ENCODE measurements around the gene NCBP2.
"Not testable (repeated sequence)": the region's sequence is repeated elsewhere in the genome, so short reads cannot be mapped to it uniquely, and the experiment has no call there.

NCBP2 gene

DNA sequence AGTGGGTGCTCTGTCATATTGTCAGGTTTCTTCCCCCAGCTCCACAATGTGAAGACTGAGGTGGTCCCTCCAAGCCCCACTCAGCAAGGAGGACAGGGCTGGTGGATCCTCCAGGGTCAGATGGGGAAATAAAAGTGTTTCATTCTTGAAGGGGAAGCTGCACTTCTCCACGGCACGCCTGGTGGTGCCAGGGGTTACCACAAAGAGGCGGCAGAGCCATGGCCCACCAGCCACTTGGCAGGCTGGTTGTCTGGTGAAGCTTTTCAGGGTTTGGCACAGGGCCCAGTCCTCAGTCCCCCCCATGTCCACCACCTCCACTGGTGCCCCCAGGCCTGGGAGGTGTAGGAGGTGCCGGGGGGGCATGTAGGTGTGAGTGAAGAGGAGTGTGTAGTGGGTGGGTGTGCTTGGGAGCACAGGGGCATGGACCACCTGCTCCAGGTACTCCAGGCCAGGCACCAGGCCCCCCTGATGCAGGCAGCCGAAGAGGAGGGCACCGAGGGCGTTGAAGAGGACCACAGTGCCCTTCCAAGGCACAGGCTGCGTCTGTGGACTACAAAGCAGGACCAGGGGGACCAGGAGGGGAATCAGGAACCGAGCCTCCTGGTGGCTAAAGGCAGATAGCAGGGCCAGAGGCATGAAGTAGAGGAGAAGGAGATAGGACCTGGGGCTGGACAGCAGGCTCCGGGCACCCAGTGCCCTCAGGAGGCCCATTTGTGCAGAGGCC, 5.0 kb upstream of the NCBP2 start:
- in situ Hi-C loops (cut with HindIII; ENCODE audit: low pct_unique_long_range_greater_than_20kb, low sequenced_read_pairs), result no loop called here

DNA sequence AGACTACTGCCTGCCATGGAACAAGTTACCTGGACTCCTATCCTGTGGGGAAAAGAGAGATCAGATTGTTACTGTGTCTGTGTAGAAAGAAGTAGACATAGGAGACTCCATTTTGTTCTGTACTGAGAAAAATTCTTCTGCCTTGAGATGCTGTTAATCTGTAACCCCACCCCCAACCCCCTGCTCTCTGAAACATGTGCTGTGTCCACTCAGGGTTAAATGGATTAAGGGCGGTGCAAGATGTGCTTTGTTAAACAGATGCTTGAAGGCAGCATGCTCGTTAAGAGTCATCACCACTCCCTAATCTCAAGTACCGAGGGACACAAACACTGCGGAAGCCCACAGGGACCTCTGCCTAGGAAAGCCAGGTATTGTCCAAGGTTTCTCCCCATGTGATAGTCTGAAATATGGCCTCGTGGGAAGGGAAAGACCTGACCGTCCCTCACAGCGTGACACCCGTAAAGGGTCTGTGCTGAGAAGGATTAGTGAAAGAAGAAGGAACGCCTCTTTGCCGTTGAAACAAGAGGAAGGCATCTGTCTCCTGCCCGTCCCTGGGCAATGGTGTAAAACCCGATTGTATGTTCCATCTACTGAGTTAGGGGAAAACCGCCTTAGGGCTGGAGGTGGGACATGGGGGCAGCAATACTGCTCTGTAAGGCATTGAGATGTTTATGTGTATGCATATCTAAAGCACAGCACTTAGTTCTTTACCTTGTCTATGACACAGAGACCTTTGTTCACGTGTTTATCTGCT, 1.9 kb upstream of the NCBP2 start:
- DNase-seq (ENCODE audit: low read depth in 1 of 2, low spot score in 1 of 2); in situ Hi-C loops (cut with HindIII; ENCODE audit: low pct_unique_long_range_greater_than_20kb, low sequenced_read_pairs): not testable (repeated sequence)

More for the DNA sequence above, 5.0 kb upstream of the NCBP2 start:
- DNase-seq (ENCODE audit: low read depth in 1 of 2, low spot score in 1 of 2), result peak; percentile 30 to 46
- no peak for TF ChIP-seq JUND (IDR thresholded peaks at IDR 0.05; ENCODE audit: low read depth)

DNA sequence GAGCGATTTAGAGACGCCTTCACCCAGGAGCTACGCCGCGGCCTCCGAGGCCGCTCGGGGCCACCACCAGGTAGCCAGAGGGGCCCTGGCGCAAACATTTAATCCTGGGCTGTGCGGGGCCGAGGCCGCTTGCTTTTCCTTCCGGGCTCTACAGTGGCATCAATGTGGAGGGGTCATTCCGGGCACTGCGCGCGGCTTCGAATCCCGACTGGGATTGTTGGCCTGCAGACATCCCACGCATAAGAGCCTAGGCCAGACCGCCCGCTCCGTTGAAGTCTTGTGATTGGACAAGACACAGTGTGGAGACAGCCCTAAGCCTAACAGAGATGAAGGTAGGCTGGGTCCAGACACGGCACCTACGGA, 568 bp upstream of the NCBP2 start:
- TF ChIP-seq JUND (IDR thresholded peaks at IDR 0.05; ENCODE audit: low read depth), result no peak
- in situ Hi-C loops (cut with HindIII; ENCODE audit: low pct_unique_long_range_greater_than_20kb, low sequenced_read_pairs), result no loop called here
- DNase-seq (ENCODE audit: low read depth in 1 of 2, low spot score in 1 of 2), result no peak

DNA sequence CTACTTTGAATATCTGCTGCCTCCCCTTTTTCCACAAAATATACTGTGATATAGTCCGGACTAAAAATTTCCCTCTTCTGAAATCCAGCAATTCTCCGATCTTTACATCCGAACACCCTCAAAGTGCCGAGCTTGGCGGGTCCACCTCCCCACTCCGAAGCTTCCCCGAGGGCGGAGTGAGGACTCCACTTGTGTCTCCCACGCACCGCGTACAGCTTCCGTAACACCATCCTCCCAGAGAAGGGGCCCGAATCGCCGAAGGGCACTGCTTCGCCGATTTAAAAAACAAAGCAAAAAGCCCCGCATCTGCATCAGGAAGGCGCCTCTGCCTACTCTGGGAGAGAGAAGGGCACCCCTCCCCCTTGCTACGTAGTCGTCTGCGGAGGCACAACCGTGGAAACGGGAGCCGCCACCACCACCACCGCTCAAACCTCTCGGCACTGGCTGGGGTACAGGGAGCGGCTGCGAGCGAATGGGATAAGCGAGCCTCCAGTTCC, 551 bp downstream of the NCBP2 start:
- no peak for TF ChIP-seq JUND (IDR thresholded peaks at IDR 0.05; ENCODE audit: low read depth)
- in situ Hi-C loops (cut with HindIII; ENCODE audit: low pct_unique_long_range_greater_than_20kb, low sequenced_read_pairs), result no loop called here
- peak in 1 of 2 experiments; percentile 75 for DNase-seq (ENCODE audit: low read depth in 1 of 2, low spot score in 1 of 2)

DNA sequence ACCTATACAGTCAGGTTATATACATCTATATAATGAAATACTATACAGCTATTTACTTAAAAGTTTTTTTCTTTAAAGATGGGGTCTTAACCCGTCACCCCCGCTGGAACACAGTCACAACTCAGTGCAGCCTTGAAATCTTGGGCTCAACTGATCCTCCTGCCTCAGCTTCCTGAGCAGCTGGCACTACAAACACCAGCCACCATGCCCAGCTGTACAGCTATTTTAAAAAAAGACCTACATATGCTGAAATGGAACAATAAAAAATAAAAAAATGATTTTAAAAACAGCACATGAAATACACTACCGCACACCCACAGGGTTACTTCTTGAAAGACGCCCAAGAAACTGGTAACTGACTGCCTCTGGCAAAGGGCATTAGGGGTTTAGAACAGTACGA, 3.8 kb downstream of the NCBP2 start:
- in situ Hi-C loops (cut with HindIII; ENCODE audit: low pct_unique_long_range_greater_than_20kb, low sequenced_read_pairs), result no loop called here
- no peak for TF ChIP-seq JUND (IDR thresholded peaks at IDR 0.05; ENCODE audit: low read depth)
- DNase-seq (ENCODE audit: low read depth in 1 of 2, low spot score in 1 of 2), result no peak

DNA sequence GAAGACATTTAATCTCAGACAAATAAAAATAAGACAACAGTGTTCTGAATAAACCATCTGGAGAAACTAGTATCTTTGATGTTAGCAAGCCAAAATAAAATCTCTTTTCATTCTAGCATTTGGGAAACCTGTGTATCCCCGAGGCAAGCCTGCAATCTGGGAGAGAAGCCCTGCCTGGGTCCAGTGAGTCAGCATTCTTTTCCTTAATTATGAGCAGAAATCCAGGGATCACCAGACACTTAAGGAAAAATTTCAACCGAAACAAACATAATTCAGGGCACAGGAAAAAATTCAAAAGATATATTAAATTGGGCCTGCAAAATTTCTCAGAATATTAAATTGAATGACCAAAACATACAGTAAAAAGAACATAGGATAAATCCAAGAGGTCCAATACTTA, 4.2 kb downstream of the NCBP2 start:
- in situ Hi-C loops (cut with HindIII; ENCODE audit: low pct_unique_long_range_greater_than_20kb, low sequenced_read_pairs), result no loop called here
- no peak for DNase-seq (ENCODE audit: low read depth in 1 of 2, low spot score in 1 of 2)
- TF ChIP-seq JUND (IDR thresholded peaks at IDR 0.05; ENCODE audit: low read depth), result no peak

DNA sequence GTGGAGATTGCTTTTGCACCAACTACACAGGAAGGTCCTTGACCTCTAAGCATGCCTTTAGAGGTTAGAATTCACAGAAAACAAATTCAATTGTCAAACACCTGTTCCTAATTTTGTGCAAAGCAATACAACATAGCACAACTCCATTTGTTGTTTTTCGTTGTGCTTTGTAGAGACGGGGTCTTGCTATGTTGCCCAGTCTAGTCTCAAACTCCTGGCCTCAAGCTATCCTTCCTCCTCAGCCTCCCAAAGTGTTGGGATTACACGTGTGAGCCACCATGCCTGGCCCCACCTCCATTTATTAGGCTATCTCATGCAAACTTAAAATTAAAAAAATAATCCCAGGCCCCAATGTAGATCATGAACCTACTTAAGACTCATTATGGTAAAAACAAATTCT, 6.0 kb downstream of the NCBP2 start:
- no peak for DNase-seq (ENCODE audit: low read depth in 1 of 2, low spot score in 1 of 2)
- TF ChIP-seq JUND (IDR thresholded peaks at IDR 0.05; ENCODE audit: low read depth), result no peak
- in situ Hi-C loops (cut with HindIII; ENCODE audit: low pct_unique_long_range_greater_than_20kb, low sequenced_read_pairs), result no loop called here

DNA sequence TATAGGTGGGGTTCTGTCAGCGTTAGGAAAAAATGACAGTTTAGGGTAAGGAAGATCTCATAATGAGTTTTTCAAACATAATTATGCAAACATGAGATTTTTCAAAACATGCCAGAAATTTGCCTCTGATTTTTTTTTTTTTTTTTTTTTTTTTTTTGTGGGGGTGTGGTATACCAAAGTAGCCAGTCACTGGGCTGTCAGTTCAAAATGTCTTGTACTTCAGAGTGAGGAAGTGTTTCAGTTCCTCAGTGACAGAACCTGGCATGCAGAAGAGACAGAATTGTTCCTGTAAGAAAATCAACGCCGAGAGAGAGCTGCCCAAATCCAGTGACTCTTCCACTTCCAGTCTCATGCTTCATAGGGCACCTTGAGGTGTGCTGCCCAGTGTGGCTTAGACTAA, 9.7 kb downstream of the NCBP2 start:
- DNase-seq (ENCODE audit: low read depth in 1 of 2, low spot score in 1 of 2), result no peak
- no peak for TF ChIP-seq JUND (IDR thresholded peaks at IDR 0.05; ENCODE audit: low read depth)
- in situ Hi-C loops (cut with HindIII; ENCODE audit: low pct_unique_long_range_greater_than_20kb, low sequenced_read_pairs), result no loop called here

DNA sequence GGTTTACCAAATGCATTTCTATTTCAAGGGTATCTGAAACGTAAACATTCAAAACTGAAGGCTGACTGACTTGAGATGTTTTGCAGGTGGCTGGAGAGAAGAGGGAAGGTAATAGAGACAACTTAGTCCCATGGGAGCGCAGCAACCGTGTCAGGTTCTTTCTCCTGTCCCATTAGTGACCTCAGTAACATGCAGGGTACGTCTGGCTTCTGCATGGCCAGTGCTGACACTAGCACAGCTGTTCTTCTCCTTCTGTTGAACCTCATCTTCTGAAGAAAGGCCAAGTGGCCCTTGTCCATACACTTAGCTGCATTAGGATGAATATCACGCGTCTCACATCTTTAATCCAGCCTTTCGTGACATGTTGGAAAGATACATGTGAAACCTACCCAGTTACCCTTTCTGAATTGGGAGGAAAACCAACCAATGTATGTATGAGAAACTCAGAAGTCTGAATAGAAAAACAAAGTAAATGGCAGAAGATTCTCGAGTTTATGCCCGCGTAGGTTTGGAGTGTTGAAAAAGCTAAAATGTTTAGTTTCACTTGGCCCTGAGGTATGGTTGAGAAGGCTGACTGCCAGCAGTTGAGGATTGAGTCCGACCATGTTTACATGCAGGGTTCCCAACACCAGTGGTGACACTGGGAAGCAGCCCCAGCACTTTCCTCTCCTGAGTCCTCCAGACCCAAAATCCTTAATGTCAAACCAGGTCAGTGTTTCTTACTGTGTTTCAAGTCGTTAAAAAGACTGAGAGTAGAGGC, 10.3 kb downstream of the NCBP2 start:
- no peak for DNase-seq (ENCODE audit: low read depth in 1 of 2, low spot score in 1 of 2)
- in situ Hi-C loops (cut with HindIII; ENCODE audit: low pct_unique_long_range_greater_than_20kb, low sequenced_read_pairs), result no loop called here
- TF ChIP-seq JUND (IDR thresholded peaks at IDR 0.05; ENCODE audit: low read depth), result no peak

DNA sequence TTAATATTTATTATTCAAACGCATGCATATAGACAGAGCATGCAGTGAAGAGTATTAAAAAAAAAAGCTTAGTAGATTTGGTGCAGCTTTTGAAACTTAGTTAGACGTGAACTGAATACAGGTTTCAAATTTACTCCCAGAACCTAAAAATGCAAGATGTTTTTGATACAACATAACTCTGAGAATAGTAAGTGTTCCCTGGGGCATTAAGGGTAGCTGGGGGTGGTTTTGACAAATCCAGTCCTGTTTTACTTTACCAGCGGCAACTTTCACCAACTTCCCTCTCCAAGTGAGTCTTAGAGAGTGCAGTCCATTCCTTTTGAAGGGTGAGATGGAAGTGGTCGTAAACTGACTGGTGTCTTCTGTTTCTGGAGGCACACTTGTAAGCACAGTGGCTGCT, 11.2 kb downstream of the NCBP2 start:
- no peak for DNase-seq (ENCODE audit: low read depth in 1 of 2, low spot score in 1 of 2)
- TF ChIP-seq JUND (IDR thresholded peaks at IDR 0.05; ENCODE audit: low read depth), result no peak
- in situ Hi-C loops (cut with HindIII; ENCODE audit: low pct_unique_long_range_greater_than_20kb, low sequenced_read_pairs), result no loop called here

DNA sequence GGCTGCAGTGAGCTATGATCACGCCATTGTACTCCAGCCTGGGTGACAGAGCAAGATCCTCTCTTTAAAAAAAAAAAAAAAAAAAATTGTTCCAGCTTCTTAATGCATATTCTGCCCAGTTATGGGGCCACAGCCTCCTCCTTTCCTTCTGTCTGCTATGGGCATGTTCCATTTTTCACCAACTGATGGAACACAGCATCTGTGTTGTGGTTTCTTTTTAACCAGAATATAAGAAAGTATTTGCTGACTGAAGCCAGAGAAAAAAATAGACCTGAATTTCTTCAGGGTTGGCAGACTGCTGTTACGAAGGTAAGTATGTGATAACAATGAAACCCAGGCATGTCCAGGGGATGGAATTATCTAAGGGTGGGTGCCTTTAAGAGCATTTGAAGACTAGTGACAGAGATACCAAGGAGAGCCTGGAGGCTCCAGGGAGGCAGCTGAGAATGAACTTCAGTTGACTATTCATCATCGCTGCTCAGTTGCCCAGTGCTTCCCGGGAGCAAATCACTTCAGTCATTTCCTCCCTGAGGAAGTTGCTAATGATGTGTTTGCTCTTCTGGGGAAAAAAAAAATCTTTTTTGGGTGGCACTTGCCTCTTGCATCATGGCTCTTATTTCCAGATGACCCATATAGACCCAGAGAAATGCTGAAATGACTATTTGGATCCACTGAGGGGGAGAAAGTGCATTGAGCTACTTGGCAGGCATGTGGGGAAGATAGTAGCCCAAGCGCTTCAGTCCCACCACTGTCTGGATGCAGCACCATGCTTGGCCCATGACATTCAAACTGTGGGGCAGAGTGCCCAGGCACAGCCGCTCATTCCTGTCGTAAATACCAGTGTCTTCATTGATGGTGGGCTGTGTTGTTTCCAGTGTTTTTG, 14.5 kb downstream of the NCBP2 start:
- DNase-seq (ENCODE audit: low read depth in 1 of 2, low spot score in 1 of 2), result no peak
- in situ Hi-C loops (cut with HindIII; ENCODE audit: low pct_unique_long_range_greater_than_20kb, low sequenced_read_pairs), result no loop called here
- TF ChIP-seq JUND (IDR thresholded peaks at IDR 0.05; ENCODE audit: low read depth), result no peak

DNA sequence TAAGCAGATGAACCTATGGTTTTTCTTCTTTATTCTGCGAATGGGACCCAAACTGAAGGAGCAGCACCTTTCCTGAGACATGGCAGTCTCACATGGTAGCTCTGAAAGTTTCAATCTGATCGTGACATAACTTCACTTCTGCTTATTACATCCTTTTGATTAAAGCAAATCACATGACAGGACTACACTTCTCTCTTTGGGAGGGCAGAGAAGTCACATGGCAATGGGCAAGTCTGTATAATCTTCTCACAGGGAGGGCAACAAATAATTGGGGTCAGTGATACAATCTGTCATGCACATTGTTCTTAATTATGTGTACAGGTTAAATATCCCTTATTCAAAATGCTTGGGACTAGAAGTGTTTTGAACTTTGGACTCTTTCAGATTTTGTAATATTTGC, 21.6 kb downstream of the NCBP2 start:
- in situ Hi-C loops (cut with HindIII; ENCODE audit: low pct_unique_long_range_greater_than_20kb, low sequenced_read_pairs), result no loop called here
- no peak for TF ChIP-seq JUND (IDR thresholded peaks at IDR 0.05; ENCODE audit: low read depth)
- no peak for DNase-seq (ENCODE audit: low read depth in 1 of 2, low spot score in 1 of 2)
